Left hindlimb (tissue), 1 donor: ENCODE data around the gene ACTR2.
"Not testable (repeated sequence)": the region's sequence is repeated elsewhere in the genome, so short reads cannot be mapped to it uniquely, and the experiment has no call there.

Source experiments
- DNase-seq: peaks from one replicate; pipeline ENCODE4 v3.0.0-alpha.2; 2018

ACTR2 gene

DNA sequence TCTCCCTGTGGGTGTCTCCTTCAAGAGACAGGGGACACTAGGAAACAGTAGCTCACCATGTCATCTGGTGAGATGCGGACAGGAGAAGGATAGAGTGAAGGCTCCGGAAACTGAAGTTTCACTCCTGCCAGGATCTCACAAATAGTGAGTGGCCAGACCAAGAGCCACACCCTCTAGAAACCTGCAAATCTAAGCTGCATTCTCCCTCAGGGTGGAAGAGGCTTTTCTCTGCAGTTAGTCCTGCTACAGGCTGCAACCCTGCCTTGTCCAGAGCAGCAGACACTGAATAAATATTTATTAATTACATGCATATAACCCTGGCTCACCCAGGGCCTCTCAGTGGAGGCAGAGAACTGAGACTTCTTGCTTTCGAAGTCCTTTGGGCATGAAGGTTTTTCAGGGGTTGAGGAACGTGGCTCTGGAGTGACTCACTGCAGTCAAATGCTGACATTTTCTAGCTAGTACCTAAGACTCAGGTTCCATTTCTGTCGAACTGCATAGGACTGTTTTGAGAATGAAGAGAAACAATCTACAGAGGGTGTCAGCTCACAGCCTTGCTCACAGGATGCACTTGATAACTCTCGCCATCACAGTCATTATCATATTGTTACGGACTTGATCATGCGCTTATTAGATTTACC is 87.3 kb downstream of the ACTR2 start:
- DNase-seq, result no peak

DNA sequence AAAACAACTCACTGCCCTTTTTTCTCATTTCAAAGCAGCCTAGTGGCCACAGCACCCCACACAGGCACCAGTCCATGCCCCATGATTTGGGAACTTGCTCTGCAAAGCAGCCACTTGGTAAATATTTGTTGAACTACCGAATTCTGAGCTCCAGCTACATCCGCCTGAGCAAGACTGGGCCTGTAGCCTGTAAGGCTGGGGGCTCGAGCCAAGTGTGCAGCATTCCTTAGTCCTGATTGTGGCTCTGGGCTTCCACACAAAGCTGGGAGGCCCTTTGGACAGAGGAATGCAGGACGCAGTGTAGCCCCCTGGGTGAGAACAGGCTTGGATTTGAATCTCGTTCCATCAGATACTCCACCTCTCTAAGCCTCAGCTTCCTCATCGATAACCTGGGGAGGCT is 88.4 kb downstream of the ACTR2 start:
- peak; percentile 64 for DNase-seq

DNA sequence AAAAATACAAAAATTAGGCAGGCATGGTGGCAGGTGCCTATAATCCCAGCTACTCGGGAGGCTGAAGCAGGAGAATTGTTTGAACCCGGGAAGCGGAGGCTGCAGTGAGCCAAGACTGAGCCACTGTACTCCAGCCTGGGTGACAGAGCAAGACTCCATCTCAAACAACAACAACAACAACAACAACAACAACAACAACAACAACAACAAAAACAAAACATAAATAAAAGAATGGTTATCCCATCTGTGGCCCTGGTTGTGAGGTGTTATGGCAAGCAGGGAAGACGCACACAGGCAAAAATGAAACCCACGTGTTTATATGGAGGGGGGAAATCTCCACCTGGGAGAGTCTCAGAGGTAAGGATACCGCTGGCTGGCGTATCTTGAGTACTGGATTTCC is 89.7 kb downstream of the ACTR2 start:
- DNase-seq, result not testable (repeated sequence)

DNA sequence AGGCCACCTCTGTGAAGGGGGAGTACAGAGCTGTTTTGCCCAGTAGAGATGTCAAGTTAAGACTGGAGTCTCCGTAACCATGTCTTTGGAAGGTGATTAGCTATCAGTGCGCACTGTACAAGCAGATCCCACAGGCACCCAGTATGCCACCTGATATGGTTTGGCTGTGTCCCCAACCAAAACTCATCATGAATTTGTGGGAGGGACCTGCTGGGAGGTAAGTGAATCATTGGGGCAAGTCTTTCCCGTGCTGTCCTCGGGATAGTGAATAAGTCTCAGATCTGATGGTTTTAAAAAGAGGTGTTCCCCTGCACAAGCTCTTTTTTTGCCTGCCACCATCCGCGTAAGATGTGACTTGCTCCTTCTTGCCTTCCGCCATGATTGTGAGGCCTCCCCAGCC is 90.2 kb downstream of the ACTR2 start:
- DNase-seq, result no peak

DNA sequence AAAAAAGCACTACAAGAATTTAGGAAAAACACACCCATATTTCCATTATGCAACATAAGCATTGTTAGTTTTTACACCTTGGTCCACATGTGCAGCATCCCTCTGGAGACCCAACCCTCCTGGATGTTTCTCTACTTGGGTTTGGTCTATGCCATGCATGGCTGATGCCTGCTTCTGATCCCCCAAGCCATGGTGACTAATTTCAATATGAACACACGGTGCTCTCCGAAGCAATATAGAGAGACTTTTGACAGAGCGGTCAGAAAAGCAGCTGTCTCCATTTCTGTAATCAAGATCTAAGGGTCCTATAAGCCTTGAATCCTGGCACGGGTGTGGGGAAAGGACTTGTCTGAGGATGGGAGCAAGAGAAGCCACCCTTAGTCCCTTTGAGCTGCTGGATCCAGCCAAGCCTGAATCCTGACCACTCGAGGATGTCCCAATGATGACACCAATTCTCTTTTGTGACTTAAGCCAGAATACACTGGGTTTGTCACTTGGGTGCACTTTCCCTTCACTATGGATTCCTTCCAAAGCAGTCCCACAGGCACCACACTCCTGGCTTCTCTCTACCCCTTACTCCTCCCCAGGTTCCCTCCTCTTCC is 91.5 kb downstream of the ACTR2 start:
- DNase-seq, result no peak

DNA sequence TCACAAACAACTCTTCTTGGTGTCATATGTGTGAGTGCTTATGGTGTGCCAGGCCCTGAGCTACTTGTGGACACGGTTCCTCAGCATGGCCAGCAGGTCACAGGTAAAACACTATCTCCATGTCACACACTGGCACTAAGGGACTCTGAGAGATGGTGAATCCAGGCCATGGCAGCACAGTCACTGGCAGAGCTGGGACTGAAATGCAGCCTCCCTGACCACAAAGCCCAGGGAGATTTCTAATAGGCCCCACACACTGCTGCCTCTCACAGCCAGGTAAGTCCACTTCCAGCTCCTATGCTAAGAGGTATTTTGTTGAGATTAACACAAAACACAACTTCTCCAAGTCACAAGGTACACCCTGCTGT is 92.0 kb downstream of the ACTR2 start:
- DNase-seq, result no peak

DNA sequence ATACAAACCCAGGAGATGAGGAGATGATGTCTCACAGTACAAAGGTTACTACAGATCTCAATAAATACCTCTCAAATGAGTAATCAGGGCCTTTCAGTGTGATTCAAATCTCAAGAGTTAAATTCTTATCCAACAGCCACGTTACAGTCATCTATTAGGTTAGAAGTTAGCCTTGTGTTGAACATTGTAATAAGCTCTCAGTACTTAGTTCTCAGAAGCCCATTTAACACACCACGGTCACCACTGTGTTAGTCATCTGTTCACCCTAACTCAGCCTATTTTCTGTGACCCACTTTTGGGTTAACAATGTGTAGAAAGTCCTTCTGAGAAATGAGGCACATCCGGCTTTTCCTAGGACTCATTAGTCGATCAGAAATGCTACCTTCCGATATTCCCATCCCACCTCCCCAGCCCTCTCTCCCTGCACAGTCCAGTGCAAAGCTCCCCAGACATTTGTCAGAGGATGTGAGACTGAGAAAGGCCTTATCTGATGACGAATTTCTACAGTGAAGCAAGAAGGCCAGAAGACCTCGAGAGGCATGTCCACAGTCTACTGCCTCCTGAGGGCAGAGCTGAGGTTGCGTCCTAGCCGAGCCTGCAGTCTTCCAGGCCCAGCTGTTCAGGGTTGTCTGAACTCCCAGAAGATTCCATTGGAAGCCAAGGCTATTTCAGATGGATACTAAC is 92.6 kb downstream of the ACTR2 start:
- no peak for DNase-seq
